ENCODE data around the gene UGT1A3. TPM values are rescaled to one million over a fixed set of nuclear protein-coding genes. Genes with fewer than 3 reads are reported as not detected.

UGT1A3 gene
- not detected in 2 replicates for total RNA-seq

GRCh38 chr2:233728723-233729301 lies at the start of gene UGT1A3:
Gene UGT1A3 (plus strand): TSS chr2:233729042. CDS start chr2:233729127, 85 bp downstream.

GRCh38 chr2:233681521-233682099 lies 47.2 kb upstream of the UGT1A3 start, which contains the start of gene UGT1A7:
Gene UGT1A7 (plus strand): TSS chr2:233681901. CDS start chr2:233681938, 37 bp downstream.

GRCh38 chr2:233692648-233693047 lies 36.2 kb upstream of the UGT1A3 start, which contains the start of gene UGT1A6:
Gene UGT1A6 (plus strand): TSS chr2:233692890. CDS start chr2:233693005, 115 bp downstream.

GRCh38 chr2:233712611-233713261 lies 16.1 kb upstream of the UGT1A3 start, which contains the start of gene UGT1A5:
Gene UGT1A5 (plus strand): TSS chr2:233712907. CDS start chr2:233712992, 85 bp downstream.

GRCh38 chr2:233718552-233718951 lies 10.3 kb upstream of the UGT1A3 start, which contains the start of gene UGT1A4:
Gene UGT1A4 (plus strand): TSS chr2:233718736. CDS start chr2:233718821, 85 bp downstream.

GRCh38 chr2:233760043-233760442 lies 31.2 kb downstream of the UGT1A3 start, which contains the start of gene UGT1A1:
Gene UGT1A1 (plus strand): TSS chr2:233760270. CDS start chr2:233760288, 18 bp downstream.

GRCh38 chr2:233778030-233778429 lies 49.2 kb downstream of the UGT1A3 start, which contains the start of gene MROH2A:
Gene MROH2A (plus strand): TSS chr2:233778330. CDS start chr2:233779359, 1,029 bp downstream.

Other genes with a start within 250 kb of the UGT1A3 start
- 34.1 and 36.2 TPM in 2 replicates for gene USP40, start 162.3 kb upstream of the UGT1A3 start, total RNA-seq
- gene UGT1A8, start 111.4 kb upstream of the UGT1A3 start, total RNA-seq: not detected in 2 replicates
- not detected in 2 replicates for gene UGT1A10, start 92.6 kb upstream of the UGT1A3 start, total RNA-seq
- not detected in 2 replicates for gene UGT1A9, start 57.1 kb upstream of the UGT1A3 start, total RNA-seq
- gene UGT1A7, start 47.1 kb upstream of the UGT1A3 start, total RNA-seq: 0.16 and 0.27 TPM in 2 replicates
- gene UGT1A6, start 36.2 kb upstream of the UGT1A3 start, total RNA-seq: 0.38 and 0.78 TPM in 2 replicates
- gene UGT1A5, start 16.1 kb upstream of the UGT1A3 start, total RNA-seq: not detected in 2 replicates
- not detected in 2 replicates for gene UGT1A4, start 10.3 kb upstream of the UGT1A3 start, total RNA-seq
- gene UGT1A1, start 31.2 kb downstream of the UGT1A3 start, total RNA-seq: not detected in 2 replicates
- 0.38 TPM in 1 of 2 replicates, not detected in the other for gene MROH2A, start 49.3 kb downstream of the UGT1A3 start, total RNA-seq
- gene HJURP, start 125.5 kb downstream of the UGT1A3 start, total RNA-seq: 10.9 and 34.3 TPM in 2 replicates
- not detected in 2 replicates for gene TRPM8, start 188.3 kb downstream of the UGT1A3 start, total RNA-seq

Data from hair follicular keratinocyte (primary cell).